Endothelial cell of umbilical vein (primary cell): ENCODE results near the gene NUP62. TPM values are rescaled to one million over a fixed set of nuclear protein-coding genes. Genes with fewer than 3 reads are reported as not detected.

Source experiments
- BruUV-seq: library from RNA; stranded (reverse); fragments of 400-500 nt; replicated peaks from 2 replicates; lab custom pipeline; 2021; lab: Mats Ljungman, UMichigan
- CTCF ChIA-PET: fragments of 300-600, 350-600 bp; sonication (Branson Sonifier 250); formaldehyde crosslinking; loops from one replicate; lab custom pipeline; 2021; ENCODE audit warnings: antibody characterized with exemption, inconsistent platforms; lab: Charles Lee
- POLR2A ChIA-PET: fragments of 300-600, 350-600 bp; sonication (Branson Sonifier 250); formaldehyde crosslinking; loops from one replicate; lab custom pipeline; 2021; ENCODE audit warnings: antibody characterized with exemption, inconsistent platforms; lab: Charles Lee
- DNase-seq: peaks from one replicate; pipeline ENCODE4 v3.0.0-alpha.2; 2011; ENCODE audit warnings: low read depth, low spot score
- FAIRE-seq: peaks from 2 replicates; lab custom pipeline; 2011; peaks lifted over from hg19 to GRCh38; lab: Jason Lieb, UNC
- H2AFZ ChIP-seq: 2 replicates; pipeline ENCODE4 v1.6.0; 2012; ENCODE audit warnings: low read depth, low read length, control low read depth, inconsistent platforms
- H3K27ac ChIP-seq: 2 replicates; pipeline ENCODE4 v1.5.1; 2011; ENCODE audit warnings: low read depth, mild to moderate bottlenecking, control low read depth, low read length, moderate library complexity; ENCODE audit not compliant: insufficient read depth
- H3K27me3 ChIP-seq, 2 experiments: 2 replicates each; pipeline versions ENCODE4 v1.6.0 to v1.6.1; 2011; ENCODE audit warnings: low read length in 2 of 2, mixed read lengths in 1 of 2; ENCODE audit not compliant: control insufficient read depth in 2 of 2, insufficient read depth in 2 of 2
- H3K36me3 ChIP-seq, 2 experiments: 2 replicates in 1 of 2; 3 replicates in 1 of 2; pipeline ENCODE4 v1.5.1; 2011; ENCODE audit warnings: low read length in 2 of 2, mild to moderate bottlenecking in 1 of 2, moderate library complexity in 1 of 2; ENCODE audit not compliant: control insufficient read depth in 2 of 2, insufficient read depth in 2 of 2; ENCODE audit errors: extremely low read depth in 1 of 2
- H3K4me1 ChIP-seq: 3 replicates; pipeline ENCODE4 v1.5.1; 2011; ENCODE audit warnings: mild to moderate bottlenecking, low read length; ENCODE audit not compliant: control insufficient read depth, insufficient read depth; ENCODE audit errors: extremely low read depth
- H3K4me2 ChIP-seq: 2 replicates; pipeline ENCODE4 v1.6.1; 2011; ENCODE audit warnings: low read length, control low read depth, mixed read lengths; ENCODE audit not compliant: insufficient read depth
- H3K4me3 ChIP-seq, 3 experiments: fragments of 200-600 bp in 1 of 3; sonication (generic), shearing (Covaris generic) in 1 of 3; replicated peaks in 1 of 3; 2 replicates each; pipeline ENCODE4 v1.5.1; 2011 to 2016; ENCODE audit warnings: control low read depth in 3 of 3, low read length in 3 of 3, mild to moderate bottlenecking in 2 of 3, inconsistent platforms in 1 of 3, low read depth in 1 of 3, moderate library complexity in 1 of 3; ENCODE audit not compliant: insufficient read depth in 1 of 3
- H3K79me2 ChIP-seq: 2 replicates; pipeline ENCODE4 v1.6.0; 2012; ENCODE audit warnings: low read length, inconsistent platforms; ENCODE audit not compliant: control insufficient read depth, insufficient read depth
- H3K9ac ChIP-seq: replicated peaks from 2 replicates; pipeline ENCODE3; 2011; ENCODE audit warnings: low read length, control low read depth; ENCODE audit not compliant: insufficient read depth; ENCODE audit errors: extremely low read depth
- H3K9me1 ChIP-seq: replicated peaks from 3 replicates; pipeline ENCODE4 v1.6.0; 2011; ENCODE audit warnings: mild to moderate bottlenecking, low read length; ENCODE audit not compliant: control insufficient read depth, insufficient read depth; ENCODE audit errors: extremely low read depth
- H3K9me3 ChIP-seq: replicated peaks from 2 replicates; pipeline ENCODE4 v1.5.1; 2012; ENCODE audit warnings: low read length, inconsistent platforms; ENCODE audit not compliant: control insufficient read depth, insufficient read depth
- H4K20me1 ChIP-seq: replicated peaks from 2 replicates; pipeline ENCODE3; 2011; ENCODE audit warnings: mild to moderate bottlenecking, low read length; ENCODE audit not compliant: control insufficient read depth, insufficient read depth; ENCODE audit errors: extremely low read depth
- EZH2 ChIP-seq: IDR thresholded peaks from 2 replicates; pipeline ENCODE4 v1.6.1; 2012; ENCODE audit warnings: borderline replicate concordance, low read depth, mild to moderate bottlenecking, moderate library complexity, low read length, inconsistent platforms; ENCODE audit not compliant: severe bottlenecking
- FOS ChIP-seq: IDR thresholded peaks from 2 replicates; pipeline ENCODE4 v1.6.1; 2011; ENCODE audit warnings: mild to moderate bottlenecking, low read length, moderate library complexity, borderline replicate concordance; ENCODE audit not compliant: insufficient read depth
- JUN ChIP-seq: IDR thresholded peaks from 2 replicates; pipeline ENCODE4 v1.6.1; 2011; ENCODE audit warnings: borderline replicate concordance, low read depth; ENCODE audit not compliant: insufficient read length, insufficient read depth
- MYC ChIP-seq: IDR thresholded peaks from one replicate; pipeline ENCODE4 v1.6.1; 2011; ENCODE audit warnings: mild to moderate bottlenecking, low read depth, low read length
- POLR2AphosphoS5 ChIP-seq: IDR thresholded peaks from 2 replicates; pipeline ENCODE4 v1.6.1; 2012; ENCODE audit warnings: low read depth, mild to moderate bottlenecking, control low read depth, low read length, moderate library complexity; ENCODE audit not compliant: insufficient read depth
- dilution Hi-C: fragments of 300-500 bp; cut with MboI; formaldehyde crosslinking; loops from one replicate; pipeline ENCODE4 v1.15.0; 2019; ENCODE audit warnings: low sequenced_read_pairs; ENCODE audit not compliant: extremely low pct_ligation_motif_present
- intact Hi-C: fragments of 100-400 bp; cut with micrococcal nuclease; formaldehyde crosslinking; loops from one replicate; pipeline ENCODE4 v1.10.0; 2022
- polyA plus RNA-seq, 4 experiments: library from polyadenylated mRNA; depleted of rRNA in 3 of 4; stranded (reverse) in 3 of 4; unstranded in 1 of 4; fragments of >200 nt; gene quantifications; 2 replicates each; pipeline versions ENCODE4 v1.2.1 to v1.2.3, GENCODE V29; 2011 to 2012; ENCODE audit warnings: missing spikeins in 1 of 4
- total RNA-seq: library from RNA; stranded (reverse); gene quantifications from 2 replicates; pipeline ENCODE4 v1.2.3, GENCODE V29; 2021
- TF ChIP-seq, protein P1 (sequence below): IDR thresholded peaks from 2 replicates; pipeline ENCODE4 v1.6.1; 2011; ENCODE audit not compliant: insufficient read depth, insufficient read length

The NUP62 gene
- total and polyA plus RNA-seq, 2 donors (not counting 3 experiments of a cell fraction or from before 2014, with no cell fraction given) = 32.0 to 93.7 TPM

DNA sequence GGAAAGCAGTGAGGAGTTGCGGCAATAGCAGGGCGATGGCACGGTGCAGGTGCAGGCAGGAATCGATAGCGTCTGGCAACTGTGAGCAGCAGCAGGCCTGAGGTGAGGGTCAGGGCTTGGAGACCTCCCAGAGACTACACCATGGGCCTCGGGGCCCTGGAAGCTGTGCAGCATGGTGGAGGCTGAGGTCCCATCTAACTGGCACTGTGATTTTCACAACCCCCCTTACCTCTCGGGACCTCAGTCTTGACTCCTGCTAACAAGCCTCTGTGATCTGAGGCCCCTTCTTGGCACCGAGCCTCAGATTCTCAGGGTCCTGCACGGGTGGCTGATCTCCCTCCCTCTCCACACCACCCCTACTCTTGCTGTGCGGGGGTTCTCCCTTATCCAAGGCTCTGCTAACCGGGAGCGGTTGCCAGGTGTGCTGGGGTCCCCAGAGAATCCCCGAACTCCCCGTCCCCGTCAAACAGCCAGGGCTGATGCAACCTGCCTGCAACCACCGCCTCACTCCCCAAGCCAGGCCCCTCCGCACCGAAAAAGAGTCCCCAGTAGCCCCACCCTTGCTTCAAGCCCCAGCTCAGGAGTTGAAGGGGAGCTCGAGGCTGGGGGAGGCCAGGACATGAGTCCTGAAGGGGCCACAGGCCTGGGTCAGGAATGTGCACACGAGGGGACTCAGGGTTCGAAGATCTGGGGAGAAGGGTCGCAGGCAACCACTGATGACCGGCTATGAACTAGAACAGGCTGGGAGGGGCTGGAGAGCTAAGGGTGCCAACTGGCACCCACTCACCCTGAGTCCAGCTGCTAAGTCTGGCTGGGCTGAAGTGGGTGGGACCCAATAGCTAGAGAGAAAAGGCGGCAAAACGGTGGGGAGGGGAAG lies 5.1 kb downstream of the NUP62 start:
- dilution Hi-C loops = no loop called here
- POLR2A ChIA-PET = no interaction called here
- DNase-seq (no peak), FAIRE-seq (no peak)
- no peak overlapping the region for H3K27ac ChIP-seq
- H3K9ac ChIP-seq = no peak overlapping the region
- no peak overlapping the region for H3K4me3 ChIP-seq
- no peaks in the 10 kb centered on the region for H3K27me3 ChIP-seq
- intact Hi-C loops = no loop called here
- peaks cover 90% of the 10 kb centered on the region for H3K79me2 ChIP-seq
- H3K9me3 ChIP-seq = no peaks in the 10 kb centered on the region
- TF ChIP-seq POLR2AphosphoS5 = no peak
- no peak for TF ChIP-seq MYC
- no peak overlapping the region for H3K4me2 ChIP-seq
- no TSS peak for BruUV-seq
- H3K4me1 ChIP-seq = peaks cover 10% of the 10 kb centered on the region
- peaks cover 6 to 25% of the 10 kb centered on the region in 2 experiments for H3K36me3 ChIP-seq
- H3K9me1 ChIP-seq = no peaks in the 10 kb centered on the region
- H2AFZ ChIP-seq = no peak overlapping the region
- CTCF ChIA-PET = no interaction called here
- H4K20me1 ChIP-seq = no peaks in the 10 kb centered on the region

DNA sequence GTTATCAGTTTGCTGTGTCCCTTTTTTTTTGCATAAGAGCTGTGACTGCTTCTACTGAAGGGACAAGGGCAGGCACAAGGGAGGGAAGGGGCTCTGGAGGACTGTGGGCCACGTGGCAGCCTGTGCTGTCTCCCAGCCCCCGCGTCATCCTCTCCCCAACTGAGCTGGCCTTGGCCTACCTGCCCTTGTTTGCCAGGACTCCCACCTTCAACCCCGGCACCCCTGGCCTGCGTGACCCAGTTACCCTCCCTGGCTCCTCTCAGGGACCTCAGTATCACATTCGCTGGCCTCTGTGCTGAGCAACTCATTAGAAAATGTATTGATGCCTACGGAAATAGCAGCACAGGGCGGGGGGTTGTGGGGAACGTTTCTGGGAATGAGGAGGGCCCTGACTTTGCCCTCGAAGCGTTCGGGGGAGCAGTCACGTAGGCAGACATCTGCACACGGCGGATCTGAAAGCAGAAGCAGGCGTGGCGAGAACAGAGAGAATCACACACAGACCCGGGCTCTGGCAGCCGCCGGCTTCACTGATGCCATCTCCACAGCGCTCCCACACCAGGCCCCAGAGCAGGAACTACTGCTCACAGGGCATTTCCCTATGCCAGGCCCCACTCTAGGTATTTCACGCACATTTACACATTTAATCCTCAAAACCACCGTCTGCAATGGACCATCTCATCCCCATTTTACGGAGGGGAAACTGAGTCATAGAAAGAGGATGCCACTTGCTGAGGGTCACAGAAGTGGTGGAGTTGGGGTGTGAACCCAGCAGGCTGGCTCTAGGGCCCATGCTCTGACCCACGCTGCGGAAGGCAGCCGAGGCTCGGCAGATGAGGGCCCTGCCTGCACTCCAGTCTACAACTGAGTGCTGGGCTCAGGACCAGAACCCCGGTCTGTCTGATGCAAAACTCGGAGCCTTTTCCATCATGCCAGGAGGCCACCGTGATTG lies 6.0 kb downstream of the NUP62 start:
- DNase-seq = no peak
- no peak overlapping the region for H3K4me3 ChIP-seq
- ChIA-PET POLR2A (no interaction called here), CTCF (no interaction called here)
- no peaks in the 10 kb centered on the region for H3K9me1 ChIP-seq
- no peak overlapping the region for H3K27ac ChIP-seq
- H4K20me1 ChIP-seq = no peaks in the 10 kb centered on the region
- FAIRE-seq = no peak
- no peak overlapping the region for H3K4me2 ChIP-seq
- H3K4me1 ChIP-seq = peaks cover 10% of the 10 kb centered on the region
- dilution Hi-C loops = no loop called here
- peaks cover 87% of the 10 kb centered on the region for H3K79me2 ChIP-seq
- no TSS peak for BruUV-seq
- no peak overlapping the region for H3K9ac ChIP-seq
- no peaks in the 10 kb centered on the region for H3K27me3 ChIP-seq
- H2AFZ ChIP-seq = no peak overlapping the region
- TF ChIP-seq FOS (no peak), POLR2AphosphoS5 (no peak), EZH2 (no peak), JUN (no peak), MYC (no peak)
- TF ChIP-seq, protein P1, sequence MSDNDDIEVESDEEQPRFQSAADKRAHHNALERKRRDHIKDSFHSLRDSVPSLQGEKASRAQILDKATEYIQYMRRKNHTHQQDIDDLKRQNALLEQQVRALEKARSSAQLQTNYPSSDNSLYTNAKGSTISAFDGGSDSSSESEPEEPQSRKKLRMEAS = no peak
- H3K9me3 ChIP-seq = no peaks in the 10 kb centered on the region
- intact Hi-C loops = no loop called here
- peaks cover 6 to 25% of the 10 kb centered on the region in 2 experiments for H3K36me3 ChIP-seq
